HG02852 (cell line): ENCODE measurements around the gene FBXL13.
"Not testable (repeated sequence)": the region's sequence is repeated elsewhere in the genome, so short reads cannot be mapped to it uniquely, and the experiment has no call there.

ENCODE experiments used
- ATAC-seq: cut with Tn5 transposase; IDR thresholded peaks from one replicate; pipeline ENCODE4 v1.9.1; 2021; ENCODE audit warnings: mild to moderate bottlenecking, moderate library complexity; ENCODE audit not compliant: unreplicated experiment

FBXL13 gene

DNA sequence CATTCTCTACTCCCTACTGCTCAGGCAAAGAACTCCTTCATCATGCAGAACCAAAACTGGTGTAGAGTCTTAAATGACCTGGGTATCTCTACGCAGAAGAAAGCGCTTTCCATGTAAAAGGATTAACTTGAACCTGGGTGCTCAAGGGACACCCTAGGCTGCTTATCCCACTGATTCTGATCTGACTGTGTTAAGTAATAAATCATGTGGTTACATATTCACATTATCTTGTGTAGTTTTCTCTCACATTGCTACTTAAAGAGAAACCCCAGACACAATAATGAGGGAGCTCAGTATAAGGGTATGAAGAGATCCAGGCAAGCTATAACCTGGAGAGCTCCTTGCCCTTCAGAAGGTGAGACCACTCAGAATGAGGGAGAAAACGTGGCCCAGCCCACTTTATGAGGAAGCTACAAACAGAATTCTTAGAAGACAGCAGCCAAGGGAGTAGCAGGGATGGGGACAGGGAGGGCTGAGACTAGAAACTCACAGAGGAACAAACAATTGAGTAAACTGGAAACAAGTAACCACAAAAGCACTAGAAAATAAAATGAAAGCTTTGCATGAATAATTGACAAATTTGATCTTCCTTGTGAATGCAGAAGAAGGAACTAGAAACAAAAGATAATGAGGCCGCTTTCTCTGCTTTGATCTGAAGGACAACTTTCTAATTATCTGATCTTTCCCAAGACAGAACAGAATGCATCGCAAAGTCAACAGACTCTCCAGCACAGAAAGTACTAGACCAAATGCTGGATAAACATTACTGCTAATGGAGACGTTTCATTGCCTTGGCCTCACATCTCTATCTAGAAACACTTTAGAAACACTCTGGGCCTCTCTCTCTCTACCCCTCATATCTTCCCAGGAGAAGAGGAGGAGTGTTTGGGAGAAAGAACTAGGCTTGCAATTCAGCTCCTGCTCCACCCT, 85.7 kb downstream of the FBXL13 start:
- ATAC-seq, result no peak

DNA sequence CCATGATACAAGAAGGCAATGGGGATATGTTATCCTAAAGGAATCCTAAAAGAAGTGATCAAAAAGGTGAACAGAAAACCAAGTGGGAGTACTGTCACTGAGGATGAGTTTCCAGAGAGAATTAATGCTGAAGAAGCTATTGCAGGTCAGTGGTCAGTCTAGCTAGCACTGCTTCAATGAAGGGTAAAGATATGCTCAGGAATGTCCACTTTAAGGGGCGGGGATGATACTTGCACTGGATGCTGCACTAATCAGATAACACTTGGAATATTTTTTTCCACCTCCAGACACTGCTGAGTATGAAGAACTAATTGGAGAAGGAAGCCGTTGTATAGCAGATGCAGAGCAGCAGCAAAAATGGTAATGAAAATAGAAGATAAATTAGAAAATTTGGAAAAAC, 86.5 kb downstream of the FBXL13 start:
- ATAC-seq, result no peak

DNA sequence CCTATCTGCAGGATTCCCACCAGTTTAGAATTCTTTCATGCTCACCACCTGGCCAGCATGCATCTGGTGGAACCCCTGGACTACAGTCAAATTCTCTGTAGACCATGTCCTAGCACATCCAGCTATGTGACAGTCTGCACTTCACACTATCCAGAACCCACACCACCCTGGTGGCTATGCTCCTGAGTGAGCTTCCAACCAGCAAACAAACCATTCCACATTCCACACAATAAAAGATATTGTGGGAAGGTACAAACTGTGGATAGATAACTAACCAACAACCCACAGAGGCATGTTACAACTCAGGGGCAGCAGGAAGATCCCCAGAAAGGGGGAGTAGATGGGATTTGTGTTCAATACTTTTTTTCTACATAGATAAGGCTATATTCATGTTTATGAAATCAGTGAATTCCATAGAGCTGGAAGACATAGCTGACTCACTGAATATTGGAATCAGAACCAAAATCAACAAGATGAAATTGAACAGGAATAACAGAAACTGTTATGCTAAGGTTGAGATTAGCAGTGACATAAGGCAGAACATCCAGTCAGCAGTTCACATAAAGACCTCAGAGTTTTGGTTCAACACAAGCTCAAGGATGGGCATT, 89.3 kb downstream of the FBXL13 start:
- no peak for ATAC-seq

DNA sequence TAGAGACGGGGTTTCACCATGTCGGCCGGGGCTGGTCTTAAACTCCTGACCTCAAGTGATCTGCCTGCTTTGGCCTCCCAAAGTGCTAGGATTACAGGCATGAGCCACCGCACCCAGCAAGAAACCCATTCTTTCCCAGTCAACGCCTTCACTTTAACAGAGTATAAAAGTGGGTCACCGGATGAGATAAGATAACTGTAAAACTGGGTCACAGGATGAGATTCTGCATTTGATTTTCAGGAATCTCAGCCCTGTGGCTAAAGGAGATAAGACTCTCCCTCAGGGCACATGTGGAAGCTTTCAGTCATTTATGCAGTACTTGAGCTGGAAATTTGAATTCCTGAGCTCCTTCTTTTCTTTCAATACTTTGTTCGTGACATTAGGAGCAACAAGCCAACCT, 91.0 kb downstream of the FBXL13 start:
- no peak for ATAC-seq

DNA sequence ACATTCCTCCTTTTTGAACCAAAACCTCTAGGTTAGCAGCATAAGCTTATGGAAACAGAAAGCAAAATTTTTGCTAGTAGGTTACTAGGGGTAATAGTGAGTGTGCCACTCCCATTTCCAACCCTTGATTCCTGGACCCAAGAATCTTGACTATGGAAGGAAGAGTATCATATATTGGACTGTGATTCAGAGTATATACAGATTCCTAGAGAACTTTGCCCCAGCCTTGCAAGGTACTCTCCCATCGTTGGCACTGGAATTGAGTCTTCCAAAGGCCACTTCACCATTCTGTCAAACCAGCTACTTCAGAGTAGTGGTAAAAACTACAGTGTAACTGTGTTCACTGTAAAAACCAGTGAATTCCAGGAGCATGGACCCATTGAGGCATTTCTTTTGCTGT, 92.4 kb downstream of the FBXL13 start:
- ATAC-seq, result no peak

DNA sequence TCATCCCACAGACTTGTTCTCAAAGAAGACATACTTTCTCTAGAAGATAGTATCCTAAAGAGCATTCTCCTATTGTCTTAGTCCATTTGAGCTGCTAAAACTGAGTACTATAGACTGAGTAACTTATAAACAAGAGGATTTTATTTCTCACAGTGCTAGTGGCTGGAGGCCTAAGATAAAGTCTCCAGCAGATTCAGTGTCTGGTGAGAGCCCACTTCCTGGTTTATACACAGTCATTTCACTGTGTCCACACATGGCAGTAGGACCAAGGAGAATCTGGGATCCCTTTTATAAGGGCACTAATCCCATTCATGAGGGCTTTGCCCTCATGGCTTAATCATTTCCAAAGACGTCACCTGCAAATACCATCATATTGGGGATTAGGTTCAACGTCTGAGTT, 93.1 kb downstream of the FBXL13 start:
- no peak for ATAC-seq

DNA sequence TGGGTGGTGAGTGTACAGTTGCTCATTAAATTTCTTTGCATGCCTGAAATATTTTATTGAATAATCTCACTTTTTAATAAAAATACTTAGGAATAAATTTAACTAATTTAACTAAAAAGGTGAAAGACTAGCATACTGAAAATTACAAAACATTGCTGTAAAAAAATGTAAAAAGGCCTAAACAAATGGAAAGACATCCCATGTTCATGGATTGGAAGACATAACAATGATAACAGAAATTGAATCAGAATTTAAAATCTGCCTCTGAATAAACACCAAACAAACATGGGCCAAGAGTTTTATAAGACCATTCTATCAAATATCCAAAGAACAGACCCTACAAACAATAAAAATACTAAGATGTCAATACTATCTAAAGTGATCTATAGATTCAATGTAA, 94.9 kb downstream of the FBXL13 start:
- ATAC-seq, result no peak

DNA sequence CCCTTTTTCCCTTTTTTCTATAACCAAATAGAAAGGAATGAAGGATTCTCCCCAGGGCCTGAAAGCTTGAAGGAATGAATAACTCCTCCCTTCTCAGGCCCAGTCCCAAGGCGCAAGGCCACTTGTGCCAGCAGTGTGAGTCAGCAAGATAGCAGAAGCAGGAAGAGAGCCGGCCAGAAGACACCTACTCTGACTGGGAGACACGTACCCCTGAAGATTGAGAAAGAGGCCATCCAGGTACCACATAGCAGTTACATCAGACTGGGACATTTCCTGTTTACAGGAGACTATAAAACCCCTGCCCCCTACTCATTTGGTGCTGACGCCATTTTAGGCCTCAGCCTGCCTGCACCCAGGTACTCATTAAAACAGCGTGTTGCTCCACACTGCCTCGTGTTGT, 96.3 kb downstream of the FBXL13 start:
- no peak for ATAC-seq

DNA sequence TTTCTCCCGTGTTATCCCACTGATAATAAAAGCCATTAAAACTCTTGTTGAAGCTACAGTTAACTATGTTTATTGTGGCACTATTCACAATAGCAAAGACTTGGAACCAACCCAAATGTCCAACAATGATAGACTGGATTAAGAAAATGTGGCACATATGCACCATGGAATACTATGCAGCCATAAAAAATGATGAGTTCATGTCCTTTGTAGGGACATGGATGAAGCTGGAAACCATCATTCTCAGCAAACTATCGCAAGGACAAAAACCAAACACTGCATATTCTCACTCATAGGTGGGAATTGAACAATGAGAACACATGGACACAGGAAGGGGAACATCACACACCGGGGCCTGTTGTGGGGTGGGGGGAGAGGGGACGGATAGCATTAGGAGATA, 97.0 kb downstream of the FBXL13 start:
- not testable (repeated sequence) for ATAC-seq

DNA sequence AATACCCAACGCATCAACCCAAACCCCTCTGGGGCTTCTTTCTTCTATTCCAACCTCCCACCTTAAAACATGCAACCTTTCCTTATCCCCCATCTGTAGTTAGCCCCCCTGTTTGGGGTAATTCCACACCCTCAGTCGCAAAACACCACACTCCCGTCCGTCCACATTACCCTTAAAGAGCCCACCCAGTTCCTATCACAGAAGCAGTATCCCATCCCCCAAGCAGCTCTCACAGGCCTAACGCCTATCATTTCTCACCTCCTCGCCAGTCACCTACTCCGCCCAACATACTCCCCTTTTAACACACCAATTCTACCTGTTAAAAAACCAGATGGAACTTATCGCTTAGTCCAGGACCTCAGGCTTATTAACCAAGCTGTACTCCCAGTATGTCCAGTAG, 98.1 kb downstream of the FBXL13 start:
- no peak for ATAC-seq

DNA sequence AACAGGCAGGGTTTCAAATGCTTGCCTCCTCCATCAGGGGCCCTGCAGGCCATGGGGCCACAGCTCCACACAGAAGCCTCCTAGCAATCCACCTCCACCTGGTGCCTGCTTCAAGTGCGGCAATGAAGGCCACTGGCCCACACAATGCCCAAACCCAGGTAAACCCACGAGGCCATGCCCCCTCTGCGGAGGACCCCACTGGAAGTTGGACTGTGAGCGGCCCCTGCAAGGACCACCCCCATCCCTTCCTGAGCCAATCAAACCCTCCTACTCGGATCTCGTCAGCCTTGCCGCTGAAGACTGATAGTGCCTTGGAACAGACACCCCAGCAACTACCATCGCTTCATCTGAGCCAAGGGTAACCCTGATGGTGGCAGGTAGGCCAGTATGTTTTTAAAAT, 98.7 kb downstream of the FBXL13 start:
- ATAC-seq, result no peak

DNA sequence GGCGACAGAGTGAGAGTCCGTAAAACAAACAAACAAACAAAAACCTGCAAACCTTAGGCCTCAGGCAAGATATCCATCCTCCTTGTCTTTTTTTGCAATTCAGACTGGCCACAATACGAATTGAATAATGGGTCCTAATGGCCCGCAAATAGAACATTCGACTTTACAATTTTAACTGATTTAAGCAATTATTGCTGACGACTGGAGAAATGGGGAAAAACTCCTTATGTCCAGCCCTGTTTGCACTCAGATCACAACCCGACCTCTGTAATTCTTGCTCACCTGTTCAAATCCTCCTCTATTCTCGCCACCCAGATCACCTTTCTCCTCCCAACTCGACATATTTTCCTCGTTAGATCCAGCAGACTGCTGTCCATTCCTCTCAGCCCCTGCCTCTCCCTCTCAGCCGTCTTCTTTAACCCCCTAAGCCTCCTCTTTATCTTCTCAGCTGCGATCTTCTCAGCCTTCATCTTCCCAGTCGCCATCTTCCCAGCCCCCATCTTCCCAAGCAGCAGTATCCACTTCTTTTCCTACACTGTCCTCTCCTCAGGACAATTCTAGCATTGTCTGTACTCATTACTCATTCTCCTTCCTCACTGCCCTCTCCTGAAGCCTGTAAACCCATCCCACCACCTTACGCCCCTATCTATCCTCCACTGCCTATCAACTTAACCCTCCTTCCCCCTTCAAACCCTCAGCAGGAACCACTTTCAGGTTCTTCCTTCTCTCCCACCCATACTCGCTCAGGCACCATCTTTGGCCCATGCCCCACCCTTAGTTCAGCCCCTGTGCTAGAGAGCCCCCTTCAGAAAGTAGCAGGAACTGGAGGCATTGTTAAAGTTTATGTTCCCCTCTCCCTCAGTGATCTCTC, 100.0 kb downstream of the FBXL13 start:
- no peak for ATAC-seq

DNA sequence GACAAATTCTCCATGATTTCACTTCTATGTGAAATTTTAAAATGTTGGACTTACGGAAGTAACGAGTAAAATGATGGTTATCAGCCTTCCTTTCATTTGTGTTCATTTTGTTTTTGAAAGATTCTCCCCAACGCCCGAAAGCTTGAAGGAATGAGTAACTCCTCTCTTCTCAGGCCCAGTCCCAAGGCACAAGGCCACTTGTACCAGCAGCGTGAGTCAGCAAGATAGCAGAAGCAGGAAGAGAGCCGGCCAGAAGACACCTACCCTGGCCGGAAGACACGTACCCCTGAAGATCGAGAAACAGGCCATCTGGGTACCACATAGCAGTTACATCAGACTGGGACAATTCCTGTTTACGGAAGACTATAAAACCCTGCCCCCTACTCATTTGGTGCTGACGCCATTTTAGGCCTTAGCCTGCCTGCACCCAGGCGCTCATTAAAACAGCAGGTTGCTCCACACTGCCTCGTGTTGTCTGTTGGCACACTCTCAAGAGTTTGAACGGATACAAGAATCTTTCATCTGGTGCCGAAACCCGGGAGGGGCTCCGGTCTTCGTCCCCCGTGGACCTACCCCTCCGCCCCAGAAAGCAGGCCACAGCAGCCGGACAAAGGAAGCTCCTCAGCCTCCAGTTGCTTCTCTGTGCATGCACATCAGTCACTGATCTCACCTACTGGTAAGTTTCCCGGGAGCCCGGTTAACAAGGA, 101.3 kb downstream of the FBXL13 start:
- ATAC-seq, result no peak

DNA sequence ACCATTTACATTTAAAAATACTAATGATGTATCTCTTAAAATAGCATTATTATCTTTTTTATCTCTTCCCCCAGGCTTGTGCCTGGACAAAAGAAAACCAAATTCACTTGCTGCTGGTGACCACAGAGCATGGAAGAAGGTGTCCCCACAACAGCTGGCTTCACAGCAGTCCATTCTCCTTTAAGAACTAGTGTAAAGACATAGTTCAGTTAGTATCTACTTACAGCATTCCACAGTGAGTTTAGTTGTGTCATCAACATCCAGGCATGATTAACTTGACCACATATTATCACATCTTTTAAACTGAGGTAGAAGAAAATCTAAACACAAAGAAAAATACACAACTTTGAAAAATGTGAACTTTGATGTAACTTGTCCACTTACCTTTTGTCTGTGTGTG, 106.8 kb downstream of the FBXL13 start:
- no peak for ATAC-seq

DNA sequence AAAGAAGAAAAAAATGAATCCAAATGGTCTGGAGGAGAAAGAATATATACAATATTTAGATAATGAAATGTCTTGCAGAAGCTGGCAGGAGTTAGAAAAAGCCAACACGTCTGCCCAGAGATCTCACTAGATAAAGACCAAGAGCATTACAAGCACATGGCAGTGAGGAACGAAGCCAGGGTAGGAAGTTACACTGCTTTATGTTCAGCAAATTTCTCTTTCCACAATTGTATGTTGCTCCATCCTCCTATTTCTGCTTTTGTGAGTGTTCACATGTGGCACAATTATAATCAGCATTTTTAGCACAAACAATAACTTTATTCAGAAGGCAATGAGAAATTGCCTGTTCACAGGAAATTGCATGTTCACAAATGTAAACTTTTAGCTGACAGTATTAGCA, 108.1 kb downstream of the FBXL13 start:
- no peak for ATAC-seq

DNA sequence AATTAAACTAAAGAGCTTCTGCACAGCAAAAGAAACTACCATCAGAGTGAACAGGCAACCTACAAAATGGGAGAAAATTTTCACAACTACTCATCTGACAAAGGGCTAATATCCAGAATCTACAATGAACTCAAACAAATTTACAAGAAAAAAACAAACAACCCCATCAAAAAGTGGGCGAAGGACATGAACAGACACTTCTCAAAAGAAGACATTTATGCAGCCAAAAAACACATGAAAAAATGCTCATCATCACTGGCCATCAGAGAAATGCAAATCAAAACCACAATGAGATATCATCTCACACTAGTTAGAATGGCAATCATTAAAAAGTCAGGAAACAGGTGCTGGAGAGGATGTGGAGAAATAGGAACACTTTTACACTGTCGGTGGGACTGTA, 112.6 kb downstream of the FBXL13 start:
- ATAC-seq, result not testable (repeated sequence)

DNA sequence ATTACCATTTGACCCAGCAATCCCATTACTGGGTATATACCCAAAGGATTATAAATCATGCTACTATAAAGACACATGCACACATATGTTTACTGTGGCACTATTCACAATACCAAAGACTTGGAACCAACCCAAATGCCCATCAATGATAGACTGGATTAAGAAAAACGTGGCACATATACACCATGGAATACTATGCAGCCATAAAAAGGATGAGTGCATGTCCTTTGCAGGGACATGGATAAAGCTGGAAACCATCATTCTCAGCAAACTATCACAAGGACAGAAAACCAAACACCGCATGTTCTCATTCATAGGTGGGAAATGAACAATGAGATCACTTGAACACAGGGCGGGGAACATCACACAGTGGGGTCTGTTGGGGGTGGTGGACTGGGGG, 116.6 kb downstream of the FBXL13 start:
- ATAC-seq, result not testable (repeated sequence)

DNA sequence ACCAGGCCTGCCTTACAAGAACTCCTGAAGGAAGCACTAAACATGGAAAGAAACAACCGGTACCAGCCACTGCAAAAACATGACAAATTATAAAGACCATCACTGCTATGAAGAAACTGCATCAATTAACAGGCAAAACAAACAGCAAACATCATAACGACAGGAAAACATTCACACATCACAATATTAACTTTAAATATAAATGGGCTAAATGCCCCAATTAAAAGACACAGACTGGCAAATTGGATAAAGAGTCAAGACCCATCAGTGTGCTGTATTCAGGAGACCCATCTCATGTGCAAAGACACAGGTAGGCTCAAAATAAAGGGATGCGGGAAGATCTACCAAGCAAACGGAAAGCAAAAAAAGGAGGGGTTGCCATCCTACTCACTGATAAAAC, 120.2 kb downstream of the FBXL13 start:
- ATAC-seq, result not testable (repeated sequence)

DNA sequence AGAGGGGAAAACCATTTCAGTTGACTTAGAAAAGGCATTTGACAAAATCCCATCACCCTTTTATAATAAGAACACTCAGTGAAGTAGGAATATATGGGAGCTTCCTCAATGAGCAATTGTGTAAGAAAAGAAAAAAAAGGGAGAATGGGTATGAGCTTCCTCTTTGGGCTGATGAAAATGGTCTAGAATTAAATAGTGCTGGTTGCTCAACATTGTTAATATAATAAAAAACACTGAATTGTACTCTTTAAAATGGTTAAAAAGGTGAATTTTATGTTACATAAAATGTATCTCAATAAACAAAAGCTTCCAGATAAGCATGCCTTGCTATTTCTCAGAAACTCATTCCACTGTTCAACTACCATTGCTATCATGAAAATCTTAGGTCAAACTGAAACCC, 121.2 kb downstream of the FBXL13 start:
- no peak for ATAC-seq

DNA sequence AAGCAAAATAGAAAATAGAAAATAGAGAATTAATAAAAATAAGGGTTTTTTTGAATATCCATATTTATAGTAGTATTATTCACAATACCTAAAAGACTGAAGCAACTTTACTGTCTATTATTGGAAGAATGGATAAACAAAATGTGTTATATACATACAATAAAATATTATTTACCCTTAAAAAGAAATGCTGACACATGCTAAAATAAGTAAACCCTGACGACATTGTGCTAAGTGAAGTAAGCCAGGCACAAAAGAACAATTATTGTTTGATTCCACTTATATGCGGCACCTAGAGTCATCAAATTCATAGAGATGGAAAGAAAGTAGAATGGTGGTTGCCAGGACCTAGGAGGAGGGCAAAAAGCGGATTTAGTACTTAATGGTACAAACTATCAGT, 122.8 kb downstream of the FBXL13 start:
- no peak for ATAC-seq

DNA sequence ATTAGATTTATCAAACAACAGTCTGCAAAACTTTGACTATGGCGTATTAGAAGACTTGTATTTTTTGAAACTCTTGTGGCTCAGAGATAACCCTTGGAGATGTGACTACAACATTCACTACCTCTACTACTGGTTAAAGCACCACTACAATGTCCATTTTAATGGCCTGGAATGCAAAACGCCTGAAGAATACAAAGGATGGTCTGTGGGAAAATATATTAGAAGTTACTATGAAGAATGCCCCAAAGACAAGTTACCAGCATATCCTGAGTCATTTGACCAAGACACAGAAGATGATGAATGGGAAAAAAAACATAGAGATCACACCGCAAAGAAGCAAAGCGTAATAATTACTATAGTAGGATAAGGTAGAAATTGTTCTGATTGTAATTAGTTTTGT, 130.4 kb downstream of the FBXL13 start:
- ATAC-seq, result no peak
